HG03139 (cell line): ENCODE measurements around the gene CD160.
"Not testable (repeated sequence)": the region's sequence is repeated elsewhere in the genome, so short reads cannot be mapped to it uniquely, and the experiment has no call there.

Source experiments
- ATAC-seq: cut with Tn5 transposase; IDR thresholded peaks from one replicate; pipeline ENCODE4 v1.9.1; 2021; ENCODE audit not compliant: unreplicated experiment

Gene CD160

DNA sequence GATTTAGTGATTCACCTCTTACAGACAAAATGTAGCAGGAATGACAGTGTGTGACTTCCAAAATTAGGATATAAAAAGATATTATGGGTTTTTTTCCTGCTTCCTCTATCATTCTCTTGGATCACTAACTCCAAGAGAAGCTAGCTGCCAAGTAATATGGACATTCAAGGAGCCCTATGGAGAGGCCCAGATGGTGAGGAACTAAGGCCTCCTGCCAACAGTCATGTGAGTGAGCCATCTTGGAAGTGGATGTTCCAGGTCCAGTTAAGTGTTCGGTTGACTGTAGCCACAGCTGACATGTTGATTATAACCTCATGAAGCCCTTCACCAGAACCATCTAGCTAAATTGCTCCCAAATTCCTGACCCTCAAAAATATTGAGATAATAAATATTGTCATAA is 38.8 kb downstream of the CD160 start:
- no peak for ATAC-seq

DNA sequence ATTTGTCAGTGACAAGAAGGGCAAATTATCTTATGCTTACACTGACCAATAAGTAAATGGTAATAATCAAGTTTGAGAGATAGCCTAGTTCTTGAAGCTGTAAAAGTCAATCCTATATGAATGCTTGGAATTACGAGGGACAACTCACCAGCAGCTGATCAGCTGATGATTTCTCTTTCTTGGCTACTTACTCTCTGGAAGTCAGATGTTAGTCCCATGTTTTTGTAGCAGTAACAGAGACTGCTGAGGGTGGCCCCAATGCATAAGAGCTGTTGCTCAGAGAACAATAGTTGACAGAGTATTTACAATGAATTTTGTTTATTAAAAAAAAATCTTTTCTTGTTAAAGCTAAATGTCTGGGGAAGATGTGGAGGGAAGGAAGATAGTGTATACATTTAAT is 39.3 kb downstream of the CD160 start:
- ATAC-seq: no peak

DNA sequence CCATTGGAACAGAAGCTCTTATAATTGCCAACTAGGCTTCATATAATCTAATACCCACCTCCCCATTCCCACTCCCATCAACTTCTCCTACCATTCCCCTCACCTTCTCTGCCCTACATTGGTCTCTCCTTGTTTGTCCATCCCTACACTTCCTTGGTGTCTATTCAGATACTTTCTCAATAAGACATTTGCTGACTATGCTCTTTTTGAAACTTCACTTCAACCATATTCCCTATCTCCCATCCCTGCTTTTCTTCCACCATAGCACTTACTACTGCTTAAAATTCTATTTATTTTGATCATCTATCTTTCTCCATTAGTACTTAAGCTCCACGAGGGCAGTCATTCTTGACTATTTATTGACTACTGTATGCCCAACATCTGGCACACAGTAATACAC is 40.4 kb downstream of the CD160 start:
- no peak for ATAC-seq

DNA sequence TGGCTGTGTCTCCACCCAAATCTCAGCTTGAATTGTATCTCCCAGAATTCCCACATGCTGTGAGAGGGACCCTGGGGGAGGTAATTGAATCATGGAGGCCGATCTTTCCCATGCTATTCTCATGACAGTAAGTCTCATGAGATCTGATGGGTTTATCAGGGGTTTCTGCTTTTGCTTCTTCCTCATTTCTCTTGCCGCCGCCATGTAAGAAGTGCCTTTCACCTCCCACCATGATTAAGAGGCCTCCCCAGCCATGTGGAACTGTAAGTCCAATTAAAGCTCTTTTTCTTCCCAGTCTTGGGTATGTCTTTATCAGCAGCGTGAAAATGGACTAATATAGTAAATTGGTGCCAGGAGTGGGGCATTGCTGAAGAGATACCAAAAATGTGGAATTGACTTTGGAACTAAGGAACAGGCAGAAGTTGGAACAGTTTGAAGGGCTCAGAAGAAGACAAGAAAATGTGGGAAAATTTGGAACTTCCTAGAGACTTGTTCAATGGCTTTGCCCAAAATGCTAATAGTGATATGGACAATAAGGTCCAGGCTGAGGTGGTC is 41.2 kb downstream of the CD160 start:
- ATAC-seq: not testable (repeated sequence)

DNA sequence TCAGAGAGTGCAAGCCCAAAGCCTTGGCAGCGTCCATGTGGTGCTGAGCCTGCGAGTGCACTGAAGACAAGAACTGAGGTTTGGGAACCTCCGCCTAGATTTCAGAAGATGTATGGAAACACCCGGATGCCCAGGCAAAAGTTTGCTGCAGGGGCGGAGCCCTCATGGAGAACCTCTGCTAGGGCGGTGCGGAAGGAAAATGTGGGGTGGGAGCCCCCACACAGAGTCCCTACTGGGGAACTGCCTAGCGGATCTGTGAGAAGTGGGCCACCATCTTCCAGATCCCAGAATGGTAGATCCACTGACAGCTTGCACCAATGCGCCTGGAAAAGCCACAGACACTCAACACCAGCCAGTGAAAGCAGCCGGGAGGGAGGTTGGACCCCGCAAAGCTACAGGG is 42.2 kb downstream of the CD160 start:
- ATAC-seq: not testable (repeated sequence)

DNA sequence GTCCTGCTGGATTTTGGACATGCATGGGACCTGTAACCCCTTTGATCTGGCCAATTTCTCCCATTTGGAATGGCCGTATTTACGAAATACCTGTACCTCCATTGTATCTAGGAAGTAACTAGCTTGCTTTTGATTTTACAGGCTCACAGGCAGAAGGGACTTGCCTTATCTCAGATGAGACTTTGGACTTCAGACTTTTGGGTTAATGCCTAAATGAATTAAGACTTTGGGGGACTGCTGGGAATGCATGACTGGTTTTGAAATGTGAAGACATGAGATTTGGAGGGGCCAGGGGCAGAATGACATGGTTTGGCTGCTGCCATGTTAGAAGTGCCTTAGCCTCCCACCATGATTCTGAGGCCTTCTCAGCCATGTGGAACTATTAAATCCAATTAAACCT is 42.7 kb downstream of the CD160 start:
- ATAC-seq: not testable (repeated sequence)

DNA sequence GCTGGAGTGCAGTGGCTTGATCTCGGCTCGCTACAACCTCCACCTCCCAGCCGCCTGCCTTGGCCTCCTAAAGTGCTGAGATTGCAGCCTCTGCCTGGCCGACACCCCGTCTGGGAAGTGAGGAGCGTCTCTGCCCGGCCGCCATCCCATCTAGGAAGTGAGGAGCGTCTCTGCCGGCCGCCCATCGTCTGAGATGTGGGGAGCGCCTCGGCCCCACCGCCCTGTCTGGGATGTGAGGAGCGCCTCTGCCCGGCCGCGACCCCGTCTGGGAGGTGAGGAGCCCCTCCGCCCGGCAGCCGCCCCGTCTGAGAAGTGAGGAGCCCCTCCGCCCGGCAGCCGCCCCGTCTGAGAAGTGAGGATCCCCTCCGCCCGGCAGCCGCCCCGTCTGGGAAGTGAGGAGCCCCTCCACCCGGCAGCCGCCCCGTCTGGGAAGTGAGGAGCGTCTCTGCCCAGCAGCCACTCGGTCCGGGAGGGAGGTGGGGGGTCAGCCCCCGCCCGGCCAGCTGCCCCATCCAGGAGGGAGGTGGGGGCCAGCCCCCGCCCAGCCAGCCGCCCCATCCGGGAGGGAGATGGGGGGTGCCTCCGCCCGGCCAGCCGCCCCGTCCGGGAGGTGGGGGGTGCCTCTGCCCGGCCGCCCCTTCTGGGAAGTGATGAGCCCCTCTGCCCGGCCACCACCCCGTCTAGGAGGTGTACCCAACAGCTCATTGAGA is 45.1 kb downstream of the CD160 start:
- not testable (repeated sequence) for ATAC-seq

DNA sequence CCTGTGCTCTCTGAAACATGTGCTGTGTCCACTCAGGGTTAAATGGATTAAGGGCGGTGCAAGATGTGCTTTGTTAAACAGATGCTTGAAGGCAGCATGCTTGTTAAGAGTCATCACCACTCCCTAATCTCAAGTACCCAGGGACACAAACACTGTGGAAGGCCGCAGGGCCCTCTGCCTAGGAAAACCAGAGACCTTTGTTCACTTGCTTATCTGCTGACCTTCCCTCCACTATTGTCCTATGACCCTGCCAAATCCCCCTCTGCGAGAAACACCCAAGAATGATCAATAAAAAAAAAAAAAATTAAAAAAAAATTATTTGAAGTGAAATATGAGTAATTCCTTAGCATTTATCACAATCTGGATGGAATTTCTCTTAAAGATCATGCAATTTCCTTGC is 45.8 kb downstream of the CD160 start:
- ATAC-seq: not testable (repeated sequence)

DNA sequence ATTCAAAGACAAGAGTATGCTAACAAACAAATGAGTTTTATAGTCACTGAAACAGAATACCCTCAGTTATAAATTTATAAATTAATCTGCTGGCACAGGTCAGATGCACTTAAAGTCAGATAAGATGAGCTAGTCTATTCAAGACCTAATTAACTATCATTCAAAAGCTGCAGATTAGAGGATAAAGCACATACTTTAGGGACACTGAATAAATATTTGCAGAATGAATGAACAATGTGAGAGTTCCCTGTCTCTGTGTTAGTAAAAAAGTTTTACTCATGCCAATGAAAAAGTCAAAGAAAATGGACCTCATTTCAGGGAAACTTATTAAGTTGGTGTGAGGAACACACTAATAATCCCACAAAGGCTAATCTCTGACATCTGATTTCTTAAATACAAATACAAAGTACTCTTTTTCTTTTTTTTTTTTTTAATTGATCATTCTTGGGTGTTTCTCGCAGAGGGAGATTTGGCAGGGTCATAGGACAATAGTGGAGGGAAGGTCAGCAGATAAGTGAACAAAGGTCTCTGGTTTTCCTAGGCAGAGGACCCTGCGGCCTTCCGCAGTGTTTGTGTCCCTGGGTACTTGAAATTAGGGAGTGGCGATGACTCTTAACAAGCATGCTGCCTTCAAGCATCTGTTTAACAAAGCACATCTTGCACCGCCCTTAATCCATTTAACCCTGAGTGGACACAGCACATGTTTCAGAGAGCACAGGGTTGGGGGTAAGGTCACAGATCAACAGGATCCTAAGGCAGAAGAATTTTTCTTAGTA is 46.5 kb downstream of the CD160 start:
- not testable (repeated sequence) for ATAC-seq

DNA sequence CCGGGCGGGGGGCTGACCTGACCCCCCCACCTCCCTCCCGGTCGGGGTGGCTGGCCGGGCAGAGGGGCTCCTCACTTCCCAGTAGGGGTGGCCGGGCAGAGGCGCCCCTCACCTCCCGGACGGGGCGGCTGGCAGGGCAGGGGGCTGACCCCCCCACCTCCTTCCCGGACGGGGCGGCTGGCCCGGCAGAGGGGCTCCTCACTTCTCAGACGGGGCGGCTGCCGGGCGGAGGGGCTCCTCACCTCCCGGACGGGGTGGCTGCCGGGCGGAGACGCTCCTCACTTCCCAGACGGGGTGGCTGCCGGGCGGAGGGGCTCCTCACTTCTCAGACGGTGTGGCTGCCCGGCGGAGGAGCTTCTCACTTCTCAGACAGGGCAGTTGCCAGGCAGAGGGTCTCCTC is 47.6 kb downstream of the CD160 start:
- ATAC-seq: not testable (repeated sequence)

DNA sequence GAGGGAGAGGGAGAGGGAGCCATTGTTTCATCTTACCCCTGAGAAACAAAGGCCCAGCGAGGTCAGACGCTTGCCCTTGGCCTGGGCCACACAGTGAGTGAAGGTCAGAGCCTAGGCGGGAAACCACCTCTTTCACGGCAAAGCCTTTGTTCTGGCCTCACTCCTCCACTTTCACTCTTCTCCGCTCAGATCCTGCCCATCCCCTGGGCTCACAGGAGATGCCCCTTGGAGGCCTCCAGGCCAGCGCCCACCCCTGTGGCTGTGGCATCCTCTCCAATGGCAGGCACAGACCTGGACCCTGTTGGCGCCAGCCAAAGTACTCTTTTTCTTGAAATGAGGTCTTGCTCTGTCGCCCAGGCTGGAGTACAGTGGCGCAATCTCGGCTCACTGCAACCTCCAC is 48.7 kb downstream of the CD160 start:
- ATAC-seq: not testable (repeated sequence)

DNA sequence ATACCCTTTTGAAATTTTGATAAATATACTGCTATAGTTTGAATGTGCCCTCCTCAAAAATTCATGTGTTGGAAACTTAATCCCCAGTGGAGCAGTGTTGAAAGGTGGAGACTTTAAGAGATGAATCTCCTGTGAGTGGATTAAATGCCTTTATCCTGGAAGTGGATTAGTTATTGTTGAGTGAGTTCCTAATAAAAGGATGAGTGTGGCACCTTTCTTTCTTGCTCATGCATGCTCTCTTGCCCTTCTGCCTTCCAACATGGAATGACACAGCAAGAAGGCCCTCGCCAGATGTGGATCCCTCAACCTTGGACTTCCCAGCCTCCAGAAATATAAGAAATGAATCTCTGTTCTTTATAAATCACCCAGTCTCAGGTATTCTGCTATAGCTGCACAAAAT is 51.8 kb downstream of the CD160 start:
- ATAC-seq: no peak

DNA sequence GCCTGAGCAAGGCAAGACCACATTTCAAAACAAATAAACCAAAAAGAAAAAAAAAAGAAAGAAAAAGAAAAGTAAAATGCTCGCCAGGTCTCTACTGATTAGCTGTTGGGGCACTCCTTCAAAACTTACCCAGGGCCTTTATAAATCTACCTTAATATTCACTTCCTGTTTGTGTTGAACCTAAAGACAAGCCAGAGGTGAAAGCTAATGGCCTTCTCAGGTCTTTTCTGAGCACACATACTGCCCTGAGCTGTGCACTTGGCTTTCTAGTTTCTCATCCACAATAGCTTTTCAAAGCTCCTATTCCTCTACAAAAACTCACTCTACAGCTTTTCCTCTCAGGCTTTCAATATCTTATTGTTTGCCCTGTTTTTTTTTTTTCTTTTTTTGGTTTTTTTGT is 54.1 kb downstream of the CD160 start:
- no peak for ATAC-seq

DNA sequence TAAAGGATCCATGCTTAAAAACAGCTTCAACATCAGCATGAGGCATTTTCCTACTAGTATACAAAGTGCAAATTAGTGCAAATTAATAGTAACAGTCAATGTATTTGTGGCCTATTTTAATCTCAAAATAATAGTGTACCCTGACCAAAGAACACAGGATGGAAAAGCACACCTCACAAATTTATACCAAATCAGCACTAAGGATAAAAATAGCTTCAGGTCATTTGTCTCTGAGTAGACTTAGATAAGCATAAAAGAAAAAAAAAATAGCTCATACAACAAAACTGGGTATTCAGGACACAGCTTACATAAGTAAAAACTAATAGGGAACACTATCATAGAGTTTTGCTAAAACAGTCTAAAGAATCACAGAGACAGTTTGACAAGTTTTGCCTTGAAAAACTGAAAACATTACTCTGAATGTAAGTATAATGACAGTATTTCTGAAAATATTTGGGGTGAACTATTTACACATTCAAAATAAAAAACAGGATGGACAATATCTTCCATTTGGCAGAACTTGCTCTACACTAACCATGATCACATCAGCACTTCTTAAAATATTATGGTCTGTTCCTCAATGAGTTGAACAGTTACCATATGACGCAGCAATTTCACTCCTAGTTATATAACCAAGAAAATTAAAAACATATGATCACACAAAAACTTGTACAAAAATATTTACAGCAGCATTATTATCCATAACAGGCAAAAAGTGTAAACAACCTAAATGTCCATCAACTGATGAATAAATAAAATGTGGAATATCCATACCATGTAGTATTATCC is 58.3 kb downstream of the CD160 start:
- ATAC-seq: no peak

DNA sequence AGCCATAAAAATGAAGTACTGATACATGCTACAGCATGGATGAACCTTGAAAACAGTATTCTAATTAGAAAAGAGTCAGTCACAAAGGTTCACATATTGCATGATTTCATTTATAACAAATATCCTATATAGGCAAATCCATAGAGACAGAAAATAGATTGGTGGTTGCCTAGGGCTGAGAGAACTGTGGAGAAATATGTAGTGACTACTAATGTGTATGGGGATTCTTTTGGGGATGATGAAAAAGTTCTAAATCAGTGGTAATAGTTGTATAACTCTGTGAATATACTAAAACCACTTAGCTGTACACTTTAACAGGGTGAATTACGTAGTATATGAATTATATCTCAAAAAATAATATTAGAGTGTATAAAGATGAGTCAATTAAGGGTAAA is 58.8 kb downstream of the CD160 start:
- ATAC-seq: no peak

DNA sequence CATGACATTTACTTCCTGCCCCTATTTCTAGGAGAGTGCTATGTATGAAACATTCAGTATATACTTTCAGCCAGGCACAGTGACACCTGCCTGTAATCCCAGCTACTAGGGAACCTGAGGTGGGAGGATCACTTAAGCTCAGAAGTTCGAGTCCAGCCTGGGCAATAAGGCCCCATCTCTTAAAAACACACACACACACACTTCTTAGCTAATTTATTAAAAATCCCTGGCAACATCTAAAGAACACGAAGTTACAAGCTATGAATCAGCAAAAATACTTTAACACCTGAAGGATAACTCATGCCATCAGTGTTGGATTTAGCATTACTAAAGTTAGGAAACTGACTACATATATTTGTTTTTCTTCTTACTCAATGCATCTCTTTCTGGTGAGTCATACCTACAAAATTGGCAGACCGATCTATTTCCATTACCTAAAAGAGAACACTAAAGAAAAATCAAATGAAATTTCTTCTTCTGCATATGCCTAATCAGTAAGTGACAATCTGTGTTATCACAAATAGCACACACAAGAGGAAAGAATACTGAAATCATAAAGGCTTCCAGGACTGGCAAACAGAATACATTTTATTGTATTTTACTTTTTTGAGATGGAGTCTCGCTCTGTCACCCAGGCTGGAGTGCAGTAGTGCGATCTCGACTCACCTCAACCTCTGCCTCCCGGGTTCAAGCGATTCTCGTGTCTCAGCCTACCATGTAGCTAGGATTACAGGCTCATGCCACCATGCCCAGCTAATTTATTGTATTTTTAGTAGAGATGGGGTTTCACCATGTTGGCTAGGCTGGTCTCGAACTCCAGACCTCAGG is 63.2 kb downstream of the CD160 start:
- no peak for ATAC-seq

DNA sequence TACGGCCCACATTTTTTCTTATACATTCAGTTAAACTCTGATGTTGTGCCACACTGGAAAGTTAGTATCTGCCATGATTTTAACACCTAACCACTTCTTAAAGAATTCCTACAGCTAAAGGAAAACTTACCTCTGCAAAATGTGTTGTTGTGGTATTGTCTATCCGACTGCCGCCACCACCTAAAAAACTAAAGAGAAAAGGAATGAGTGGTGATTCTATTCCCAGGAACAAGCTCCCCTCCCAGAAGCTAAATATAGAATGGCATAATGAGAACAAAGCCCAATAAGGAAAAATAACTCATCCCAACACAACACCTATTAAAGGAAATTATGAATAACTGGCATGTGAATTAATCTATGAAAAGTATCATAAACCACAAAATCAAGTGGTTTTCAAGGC is 65.1 kb downstream of the CD160 start:
- ATAC-seq: no peak

DNA sequence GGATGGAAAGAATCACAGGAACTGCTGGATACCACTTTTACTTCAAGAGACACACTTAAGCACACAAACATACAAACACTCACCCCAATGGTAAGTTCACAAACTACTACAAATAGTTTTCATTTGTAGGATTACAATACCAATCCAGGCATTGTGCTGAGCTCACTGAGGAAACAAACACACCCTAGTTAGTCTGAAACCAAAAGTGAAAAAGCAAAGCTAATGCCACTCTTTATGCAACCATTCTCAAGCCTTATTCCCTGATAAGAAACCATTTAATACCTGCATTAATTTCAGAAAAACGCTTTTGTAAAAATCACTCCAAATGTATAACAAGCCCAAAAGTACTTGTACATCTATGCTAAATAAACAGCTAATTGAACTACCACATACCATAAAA is 66.2 kb downstream of the CD160 start:
- ATAC-seq: no peak

DNA sequence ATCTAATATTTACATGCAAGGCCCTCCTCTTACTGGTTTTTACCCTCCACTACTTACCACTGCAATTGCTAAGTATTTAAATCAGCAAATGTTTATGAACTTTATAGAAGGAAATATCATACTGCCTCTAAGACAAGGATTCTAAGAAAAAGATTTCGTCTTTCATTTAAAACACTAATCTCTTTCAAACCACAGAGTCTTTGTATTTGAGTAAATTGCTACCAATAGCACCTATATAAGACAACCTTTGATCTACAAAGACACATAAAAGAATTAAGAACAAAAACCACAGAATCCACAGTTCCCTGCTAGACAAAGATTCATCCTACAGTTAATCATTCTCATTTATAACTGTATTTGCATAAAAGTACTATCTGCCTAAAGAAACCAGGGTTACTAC is 67.0 kb downstream of the CD160 start:
- ATAC-seq: no peak

DNA sequence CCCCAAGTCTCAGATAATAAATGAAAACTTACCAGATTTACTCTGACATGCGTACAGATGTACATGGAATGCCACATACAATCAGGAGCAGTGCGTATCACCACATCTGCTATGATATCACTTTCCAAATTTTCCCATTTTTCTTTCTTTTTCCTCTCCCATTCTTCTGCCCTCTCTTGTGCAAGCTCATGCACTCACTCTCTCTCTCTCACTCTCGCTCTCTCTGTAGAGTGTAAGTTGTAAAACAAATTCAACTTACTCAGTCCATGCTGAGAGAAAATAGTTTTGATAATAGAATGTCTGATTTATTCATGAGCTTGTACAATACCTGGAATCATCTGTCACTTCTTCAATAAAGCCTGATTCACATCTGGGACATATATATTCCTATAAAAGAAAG is 69.3 kb downstream of the CD160 start:
- ATAC-seq: no peak
